ENCODE data around the gene KIF5B. TPM values are rescaled to one million over a fixed set of nuclear protein-coding genes. Genes with fewer than 3 reads are reported as not detected.
"Not testable (repeated sequence)": the region's sequence is repeated elsewhere in the genome, so short reads cannot be mapped to it uniquely, and the experiment has no call there.

The KIF5B gene
- total RNA-seq, 5 donors from 2014 or later (not counting 1 experiment from before 2014, with no cell fraction given) = 42.3 to 51.9 (median 44.8) TPM

GRCh38 chr10:32002531-32002930 lies 53.7 kb downstream of the KIF5B start:
- Mint-ChIP-seq H3K4me3 (no peak overlapping the region), H3K27ac (peak overlapping the region in 1 of 2 donors; percentile 42), H3K36me3 (no peaks in the 10 kb centered on the region), H3K27me3 (no peaks in the 10 kb centered on the region), H3K9me3 (no peaks in the 10 kb centered on the region), H3K4me1 (peaks cover 7 to 11% (median 7%) of the 10 kb centered on the region in 3 donors)
- ATAC-seq (replicated peaks in 1 of 4) (no peak), DNase-seq (no peak)
- H3K4me3 ChIP-seq (ENCODE audit: control insufficient read depth in 1 of 2, extremely low read depth in 1 of 2, low read length in 1 of 2) = no peak overlapping the region
- no peaks in the 10 kb centered on the region for H3K36me3 ChIP-seq (ENCODE audit: control insufficient read depth in 2 of 2, extremely low read depth in 1 of 2, insufficient read depth in 1 of 2, low read length in 1 of 2)
- ChIA-PET CTCF (interaction anchor here in 1 of 2 donors (8.9 kb wide), 1 partner anchor 140 kb away, joined by 71 read pairs; no protein-coding TSS in a partner anchor), POLR2A (no interaction called here)
- no peaks in the 10 kb centered on the region for H3K27me3 ChIP-seq (replicated peaks in 1 of 2; ENCODE audit: control insufficient read depth in 2 of 2, extremely low read depth in 1 of 2, insufficient read depth in 2 of 2, low read length in 1 of 2)
- WGBS (ENCODE audit: insufficient coverage) = 100% methylated on average over 1 of the region's 1 CpG
- no peaks in the 10 kb centered on the region for H3K9me3 ChIP-seq
- no peak overlapping the region for H3K27ac ChIP-seq (ENCODE audit: low read length)
- H3K4me1 ChIP-seq (ENCODE audit: control insufficient read depth in 1 of 2, extremely low read depth in 1 of 2, insufficient read depth in 2 of 2, low read length in 2 of 2) = no peaks in the 10 kb centered on the region

DNA sequence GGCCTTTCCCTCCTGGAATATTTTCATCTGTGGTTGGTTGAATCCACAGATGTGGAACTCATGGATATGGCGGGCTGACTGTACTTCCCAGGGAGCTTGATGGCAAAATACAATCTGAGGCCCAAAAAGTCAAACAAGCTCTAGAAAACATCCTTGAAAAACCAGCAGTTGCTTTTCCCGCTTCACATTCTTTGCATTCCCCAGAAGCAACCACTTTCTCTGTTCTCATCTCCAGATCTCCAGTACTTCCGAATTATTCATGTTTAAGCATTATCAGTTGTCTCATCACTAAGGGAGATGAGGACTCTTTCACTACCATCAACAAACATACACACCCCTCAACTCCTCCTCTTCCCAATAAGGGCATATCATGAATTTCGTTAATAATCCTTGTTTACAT lies 55.3 kb downstream of the KIF5B start:
- Histone ChIP-seq H3K4me3 (ENCODE audit: control insufficient read depth in 1 of 2, extremely low read depth in 1 of 2, low read length in 1 of 2) (no peak overlapping the region), H3K27me3 (replicated peaks in 1 of 2; ENCODE audit: control insufficient read depth in 2 of 2, extremely low read depth in 1 of 2, insufficient read depth in 2 of 2, low read length in 1 of 2) (no peaks in the 10 kb centered on the region), H3K4me1 (ENCODE audit: control insufficient read depth in 1 of 2, extremely low read depth in 1 of 2, insufficient read depth in 2 of 2, low read length in 2 of 2) (no peaks in the 10 kb centered on the region), H3K27ac (ENCODE audit: low read length) (no peak overlapping the region), H3K9me3 (no peaks in the 10 kb centered on the region), H3K36me3 (ENCODE audit: control insufficient read depth in 2 of 2, extremely low read depth in 1 of 2, insufficient read depth in 1 of 2, low read length in 1 of 2) (no peaks in the 10 kb centered on the region)
- ChIA-PET CTCF (interaction anchor here (0.7 to 8.9 kb wide), 3 partner anchors 139 to 282 kb away, joined by 3 to 71 read pairs (median 4); no protein-coding TSS in a partner anchor), POLR2A (no interaction called here)
- H3K27me3 Mint-ChIP-seq = no peaks in the 10 kb centered on the region
- H3K9me3 Mint-ChIP-seq = no peaks in the 10 kb centered on the region
- no peak overlapping the region for H3K4me3 Mint-ChIP-seq
- ATAC-seq (replicated peaks in 1 of 4) (no peak), DNase-seq (no peak)
- H3K4me1 Mint-ChIP-seq = peaks cover 5 to 11% (median 7%) of the 10 kb centered on the region in 3 donors
- no peaks in the 10 kb centered on the region for H3K36me3 Mint-ChIP-seq
- WGBS (ENCODE audit: insufficient coverage) = 100% methylated on average over 2 of the region's 4 CpGs
- no peak overlapping the region for H3K27ac Mint-ChIP-seq

GRCh38 chr10:31999836-32000235 lies 56.4 kb downstream of the KIF5B start:
- no peak for DNase-seq
- Mint-ChIP-seq H3K4me1 (peaks cover 5 to 11% (median 7%) of the 10 kb centered on the region in 3 donors), H3K4me3 (no peak overlapping the region), H3K27me3 (no peaks in the 10 kb centered on the region), H3K27ac (no peak overlapping the region), H3K9me3 (no peaks in the 10 kb centered on the region), H3K36me3 (no peaks in the 10 kb centered on the region)
- Histone ChIP-seq H3K4me1 (ENCODE audit: control insufficient read depth in 1 of 2, extremely low read depth in 1 of 2, insufficient read depth in 2 of 2, low read length in 2 of 2) (no peaks in the 10 kb centered on the region), H3K27ac (ENCODE audit: low read length) (no peak overlapping the region), H3K36me3 (ENCODE audit: control insufficient read depth in 2 of 2, extremely low read depth in 1 of 2, insufficient read depth in 1 of 2, low read length in 1 of 2) (no peaks in the 10 kb centered on the region), H3K9me3 (no peaks in the 10 kb centered on the region), H3K27me3 (replicated peaks in 1 of 2; ENCODE audit: control insufficient read depth in 2 of 2, extremely low read depth in 1 of 2, insufficient read depth in 2 of 2, low read length in 1 of 2) (no peaks in the 10 kb centered on the region), H3K4me3 (ENCODE audit: control insufficient read depth in 1 of 2, extremely low read depth in 1 of 2, low read length in 1 of 2) (no peak overlapping the region)
- POLR2A ChIA-PET = no interaction called here
- CTCF ChIA-PET = interaction anchor here in 1 of 2 donors (8.9 kb wide), 1 partner anchor 138 kb away, joined by 71 read pairs; no protein-coding TSS in a partner anchor
- ATAC-seq (replicated peaks in 1 of 4) = no peak
- no CpG with 5 or more reads among the region's 3 CpGs for WGBS (ENCODE audit: insufficient coverage)

DNA sequence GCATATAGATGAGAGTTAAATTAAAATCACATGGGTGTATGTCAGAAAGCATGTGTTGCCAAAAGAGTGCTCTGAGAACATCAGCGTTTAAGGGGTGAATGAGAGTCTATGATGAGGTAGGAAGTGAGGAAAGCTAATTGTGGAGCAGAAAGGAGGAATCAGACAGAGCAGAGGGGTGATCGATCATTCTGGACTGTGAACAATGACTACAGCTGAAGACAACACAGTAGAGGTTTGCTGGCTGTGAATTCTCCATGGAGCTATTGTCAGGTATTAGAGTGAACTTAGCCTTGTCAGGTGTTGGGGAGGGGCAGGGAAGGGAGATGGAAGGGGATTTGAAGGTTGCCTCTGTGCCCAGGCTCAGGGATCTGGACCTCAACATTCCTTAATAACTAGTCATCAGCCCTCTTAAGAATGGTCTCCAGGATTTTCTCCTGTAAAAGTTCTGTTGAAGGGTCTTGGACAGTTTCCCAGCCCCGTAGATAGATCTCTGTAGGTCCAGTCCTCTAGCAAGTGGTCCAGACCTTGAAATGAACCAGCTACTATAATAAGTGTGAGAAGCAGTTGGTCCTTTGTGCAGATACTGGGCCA lies 57.1 kb downstream of the KIF5B start:
- ChIA-PET CTCF (interaction anchor here in 1 of 2 donors (1.9 kb wide), 1 partner anchor 137 kb away, joined by 5 read pairs; no protein-coding TSS in a partner anchor), POLR2A (no interaction called here)
- Histone ChIP-seq H3K4me1 (ENCODE audit: control insufficient read depth in 1 of 2, extremely low read depth in 1 of 2, insufficient read depth in 2 of 2, low read length in 2 of 2) (no peaks in the 10 kb centered on the region), H3K9me3 (no peaks in the 10 kb centered on the region), H3K4me3 (ENCODE audit: control insufficient read depth in 1 of 2, extremely low read depth in 1 of 2, low read length in 1 of 2) (no peak overlapping the region), H3K27me3 (replicated peaks in 1 of 2; ENCODE audit: control insufficient read depth in 2 of 2, extremely low read depth in 1 of 2, insufficient read depth in 2 of 2, low read length in 1 of 2) (no peaks in the 10 kb centered on the region), H3K27ac (ENCODE audit: low read length) (no peak overlapping the region), H3K36me3 (ENCODE audit: control insufficient read depth in 2 of 2, extremely low read depth in 1 of 2, insufficient read depth in 1 of 2, low read length in 1 of 2) (no peaks in the 10 kb centered on the region)
- ATAC-seq (replicated peaks in 1 of 4) (no peak), DNase-seq (no peak)
- no peaks in the 10 kb centered on the region for H3K27me3 Mint-ChIP-seq
- peaks cover 5 to 11% (median 7%) of the 10 kb centered on the region in 3 donors for H3K4me1 Mint-ChIP-seq
- 86% methylated on average over 2 of the region's 3 CpGs for WGBS (ENCODE audit: insufficient coverage)
- no peaks in the 10 kb centered on the region for H3K9me3 Mint-ChIP-seq
- no peak overlapping the region for H3K27ac Mint-ChIP-seq
- H3K4me3 Mint-ChIP-seq = no peak overlapping the region
- no peaks in the 10 kb centered on the region for H3K36me3 Mint-ChIP-seq

DNA sequence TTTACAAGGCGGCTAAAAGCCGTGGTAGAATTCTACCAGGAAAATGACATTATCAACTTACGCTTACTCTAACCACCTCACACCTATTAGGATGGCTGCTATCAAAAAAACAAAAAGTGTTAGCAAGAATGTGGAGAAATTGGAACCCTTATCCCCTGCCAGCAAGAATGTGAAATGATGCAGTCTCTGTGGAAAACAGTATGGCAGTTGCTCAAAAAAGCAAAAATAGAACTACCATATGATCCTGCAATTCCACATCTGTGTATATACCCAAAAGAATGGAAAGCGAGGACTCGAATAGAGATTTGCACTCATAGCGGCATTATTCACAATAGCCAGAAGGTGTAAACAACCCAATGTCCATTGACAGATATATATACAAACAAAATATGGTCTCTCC lies 61.3 kb downstream of the KIF5B start:
- DNase-seq = no peak
- ChIA-PET POLR2A (no interaction called here), CTCF (no interaction called here)
- no peaks in the 10 kb centered on the region for H3K27me3 ChIP-seq (replicated peaks in 1 of 2; ENCODE audit: control insufficient read depth in 2 of 2, extremely low read depth in 1 of 2, insufficient read depth in 2 of 2, low read length in 1 of 2)
- H3K27ac ChIP-seq (ENCODE audit: low read length) = no peak overlapping the region
- no peaks in the 10 kb centered on the region for H3K9me3 Mint-ChIP-seq
- H3K36me3 ChIP-seq (ENCODE audit: control insufficient read depth in 2 of 2, extremely low read depth in 1 of 2, insufficient read depth in 1 of 2, low read length in 1 of 2) = no peaks in the 10 kb centered on the region
- H3K27me3 Mint-ChIP-seq = no peaks in the 10 kb centered on the region
- no peaks in the 10 kb centered on the region for H3K9me3 ChIP-seq
- H3K4me1 ChIP-seq (ENCODE audit: control insufficient read depth in 1 of 2, extremely low read depth in 1 of 2, insufficient read depth in 2 of 2, low read length in 2 of 2) = no peaks in the 10 kb centered on the region
- peaks cover 0 to under 1% (median 0%) of the 10 kb centered on the region in 3 donors for H3K4me1 Mint-ChIP-seq
- no peak overlapping the region for H3K4me3 Mint-ChIP-seq
- no CpG with 5 or more reads among the region's 6 CpGs for WGBS (ENCODE audit: insufficient coverage)
- no peak overlapping the region for H3K27ac Mint-ChIP-seq
- ATAC-seq (replicated peaks in 1 of 4) = no peak
- no peaks in the 10 kb centered on the region for H3K36me3 Mint-ChIP-seq
- no peak overlapping the region for H3K4me3 ChIP-seq (ENCODE audit: control insufficient read depth in 1 of 2, extremely low read depth in 1 of 2, low read length in 1 of 2)

GRCh38 chr10:31990937-31991336 lies 65.3 kb downstream of the KIF5B start:
- Mint-ChIP-seq H3K27ac (no peak overlapping the region), H3K4me1 (no peaks in the 10 kb centered on the region), H3K36me3 (no peaks in the 10 kb centered on the region), H3K27me3 (no peaks in the 10 kb centered on the region), H3K9me3 (no peaks in the 10 kb centered on the region), H3K4me3 (no peak overlapping the region)
- Histone ChIP-seq H3K4me1 (ENCODE audit: control insufficient read depth in 1 of 2, extremely low read depth in 1 of 2, insufficient read depth in 2 of 2, low read length in 2 of 2) (no peaks in the 10 kb centered on the region), H3K36me3 (ENCODE audit: control insufficient read depth in 2 of 2, extremely low read depth in 1 of 2, insufficient read depth in 1 of 2, low read length in 1 of 2) (no peaks in the 10 kb centered on the region), H3K9me3 (no peaks in the 10 kb centered on the region), H3K4me3 (ENCODE audit: control insufficient read depth in 1 of 2, extremely low read depth in 1 of 2, low read length in 1 of 2) (no peak overlapping the region), H3K27ac (ENCODE audit: low read length) (no peak overlapping the region), H3K27me3 (replicated peaks in 1 of 2; ENCODE audit: control insufficient read depth in 2 of 2, extremely low read depth in 1 of 2, insufficient read depth in 2 of 2, low read length in 1 of 2) (no peaks in the 10 kb centered on the region)
- CTCF ChIA-PET = no interaction called here
- POLR2A ChIA-PET = no interaction called here
- no peak for DNase-seq
- ATAC-seq (replicated peaks in 1 of 4) = no peak

DNA sequence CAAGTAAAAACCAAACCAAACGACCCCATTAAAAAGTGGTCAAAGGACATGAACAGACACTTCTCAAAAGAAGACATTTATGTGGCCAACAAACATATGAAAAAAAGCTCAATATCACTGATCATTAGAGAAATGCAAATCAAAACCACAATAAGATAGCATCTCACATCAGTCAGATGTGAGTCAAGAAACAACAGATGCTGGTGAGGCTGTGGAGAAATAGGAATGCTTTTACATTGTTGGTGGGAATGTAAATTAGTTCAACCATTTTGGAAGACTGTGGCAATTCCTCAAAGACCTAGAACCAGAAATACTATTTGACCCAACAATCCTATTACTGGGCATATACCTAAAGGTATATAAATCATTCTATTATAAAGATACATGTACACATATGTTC lies 68.4 kb downstream of the KIF5B start:
- no CpG with 5 or more reads among the region's 1 CpG for WGBS (ENCODE audit: insufficient coverage)

More for the DNA sequence above, 68.4 kb downstream of the KIF5B start:
- POLR2A ChIA-PET; H3K27me3 Mint-ChIP-seq; DNase-seq; H3K4me3 Mint-ChIP-seq; H3K9me3 Mint-ChIP-seq; H3K36me3 Mint-ChIP-seq; ATAC-seq (replicated peaks in 1 of 4); H3K27ac Mint-ChIP-seq; H3K4me1 ChIP-seq (ENCODE audit: control insufficient read depth in 1 of 2, extremely low read depth in 1 of 2, insufficient read depth in 2 of 2, low read length in 2 of 2); H3K4me1 Mint-ChIP-seq; H3K9me3 ChIP-seq; CTCF ChIA-PET; H3K27me3 ChIP-seq (replicated peaks in 1 of 2; ENCODE audit: control insufficient read depth in 2 of 2, extremely low read depth in 1 of 2, insufficient read depth in 2 of 2, low read length in 1 of 2); H3K4me3 ChIP-seq (ENCODE audit: control insufficient read depth in 1 of 2, extremely low read depth in 1 of 2, low read length in 1 of 2); H3K27ac ChIP-seq (ENCODE audit: low read length); H3K36me3 ChIP-seq (ENCODE audit: control insufficient read depth in 2 of 2, extremely low read depth in 1 of 2, insufficient read depth in 1 of 2, low read length in 1 of 2): not testable (repeated sequence)

Measured in T-cell (primary cell).